ENCODE results near the gene ISCU. TPM values are rescaled to one million over a fixed set of nuclear protein-coding genes. Genes with fewer than 3 reads are reported as not detected.

Gene ISCU
- total and polyA plus RNA-seq, 2 donors (not counting 3 experiments of a cell fraction or from before 2014, with no cell fraction given) = 74.8 to 78.6 TPM

DNA sequence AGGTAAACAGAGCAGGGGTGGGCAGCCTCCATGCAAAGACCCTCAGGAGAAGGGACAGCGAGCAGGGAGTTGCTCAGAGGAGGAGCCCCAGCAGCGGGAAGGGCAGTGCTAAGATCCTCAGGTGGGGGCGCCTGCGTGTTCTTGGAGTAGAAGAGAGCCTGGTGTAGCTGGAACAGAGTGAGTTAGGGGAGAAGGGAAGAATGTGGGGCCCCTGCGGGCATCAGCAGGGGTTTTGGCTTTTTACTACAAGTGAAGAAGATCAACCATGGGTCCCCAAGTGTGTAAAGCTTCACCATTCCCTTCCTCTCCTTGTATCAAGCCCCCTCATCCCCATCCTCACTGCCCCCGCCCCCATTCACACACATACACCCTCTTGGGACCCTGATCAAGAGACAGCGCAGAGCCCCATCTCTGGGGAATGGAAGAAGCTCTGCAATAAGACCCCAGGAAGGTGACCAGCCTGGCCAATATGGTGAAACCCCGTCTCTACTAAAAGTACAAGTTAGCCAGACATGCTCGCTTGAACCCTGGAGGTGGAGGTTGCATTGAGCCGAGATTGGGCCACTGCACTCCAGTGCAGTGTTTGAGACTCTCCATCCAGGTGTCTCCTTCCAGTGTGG lies 45.7 kb downstream of the ISCU start:
- FAIRE-seq (no peak), DNase-seq (ENCODE audit: low read depth, low spot score) (no peak)
- H3K27me3 ChIP-seq (ENCODE audit: control insufficient read depth in 2 of 2, insufficient read depth in 2 of 2, low read length in 2 of 2) = no peaks in the 10 kb centered on the region
- no peaks in the 10 kb centered on the region for H3K36me3 ChIP-seq (ENCODE audit: control insufficient read depth in 2 of 2, extremely low read depth in 1 of 2, insufficient read depth in 2 of 2, low read length in 2 of 2)
- H3K9me3 ChIP-seq (replicated peaks; ENCODE audit: control insufficient read depth, insufficient read depth, low read length) = no peaks in the 10 kb centered on the region
- no peaks in the 10 kb centered on the region for H3K4me1 ChIP-seq (ENCODE audit: control insufficient read depth, extremely low read depth, insufficient read depth, low read length)
- H3K4me3 ChIP-seq (replicated peaks in 1 of 3; ENCODE audit: insufficient read depth in 1 of 3, low read depth in 1 of 3, low read length in 3 of 3) = no peak overlapping the region
- intact Hi-C loops (cut with micrococcal nuclease) (no loop called here), dilution Hi-C loops (cut with MboI; ENCODE audit: extremely low pct_ligation_motif_present, low sequenced_read_pairs) (no loop called here)
- no peak overlapping the region for H3K9ac ChIP-seq (replicated peaks; ENCODE audit: extremely low read depth, insufficient read depth, low read length)
- H3K27ac ChIP-seq (ENCODE audit: insufficient read depth, low read depth, low read length) = no peak overlapping the region
- POLR2A ChIA-PET = no interaction called here
- BruUV-seq (replicated peaks) = no TSS peak
- H2AFZ ChIP-seq (ENCODE audit: low read depth, low read length) = no peak overlapping the region
- no peaks in the 10 kb centered on the region for H3K9me1 ChIP-seq (replicated peaks; ENCODE audit: control insufficient read depth, extremely low read depth, insufficient read depth, low read length)
- no peaks in the 10 kb centered on the region for H3K79me2 ChIP-seq (ENCODE audit: control insufficient read depth, insufficient read depth, low read length)
- no peaks in the 10 kb centered on the region for H4K20me1 ChIP-seq (replicated peaks; ENCODE audit: control insufficient read depth, extremely low read depth, insufficient read depth, low read length)
- H3K4me2 ChIP-seq (ENCODE audit: insufficient read depth, low read length) = no peak overlapping the region
- no peak for TF ChIP-seq POLR2A (IDR thresholded peaks at IDR 0.05; ENCODE audit: low read depth, low read length)
- TF ChIP-seq, protein P1, sequence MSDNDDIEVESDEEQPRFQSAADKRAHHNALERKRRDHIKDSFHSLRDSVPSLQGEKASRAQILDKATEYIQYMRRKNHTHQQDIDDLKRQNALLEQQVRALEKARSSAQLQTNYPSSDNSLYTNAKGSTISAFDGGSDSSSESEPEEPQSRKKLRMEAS (IDR thresholded peaks at IDR 0.05; ENCODE audit: insufficient read depth, insufficient read length) = no peak
- TF ChIP-seq EZH2 (IDR thresholded peaks at IDR 0.05; ENCODE audit: borderline replicate concordance, low read depth, low read length, severe bottlenecking) = no peak
- no peak for TF ChIP-seq FOS (IDR thresholded peaks at IDR 0.05; ENCODE audit: borderline replicate concordance, insufficient read depth, low read length)
- no peak for TF ChIP-seq MYC (IDR thresholded peaks at IDR 0.05; ENCODE audit: low read depth, low read length)
- CTCF ChIA-PET = interaction anchor here (3.1 kb wide), 1 partner anchor 10 kb away, joined by 15 read pairs; no protein-coding TSS in a partner anchor

DNA sequence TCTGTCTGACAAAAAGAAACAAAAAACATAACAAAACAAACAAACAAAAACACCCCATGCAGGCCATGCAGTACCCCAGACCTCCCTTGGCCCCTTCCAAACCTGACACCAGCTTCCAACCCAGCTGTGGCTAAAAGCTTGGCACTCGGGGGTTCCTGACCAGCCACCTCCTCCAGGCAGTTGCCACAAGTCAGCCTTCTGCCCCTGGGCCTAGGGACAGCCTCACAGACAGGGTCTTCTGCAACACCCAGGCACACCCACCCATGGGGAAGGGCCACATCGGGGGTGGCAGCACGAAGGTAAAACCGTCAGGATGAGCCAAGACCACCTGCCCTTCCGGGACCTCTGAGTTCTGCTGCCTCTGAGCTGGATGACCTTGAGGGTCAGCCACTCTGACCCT lies 46.2 kb downstream of the ISCU start:
- FAIRE-seq (no peak), DNase-seq (ENCODE audit: low read depth, low spot score) (no peak)
- intact Hi-C loops (cut with micrococcal nuclease) (no loop called here), dilution Hi-C loops (cut with MboI; ENCODE audit: extremely low pct_ligation_motif_present, low sequenced_read_pairs) (no loop called here)
- H3K4me2 ChIP-seq (ENCODE audit: insufficient read depth, low read length) = no peak overlapping the region
- no peaks in the 10 kb centered on the region for H3K27me3 ChIP-seq (ENCODE audit: control insufficient read depth in 2 of 2, insufficient read depth in 2 of 2, low read length in 2 of 2)
- no peaks in the 10 kb centered on the region for H4K20me1 ChIP-seq (replicated peaks; ENCODE audit: control insufficient read depth, extremely low read depth, insufficient read depth, low read length)
- no peaks in the 10 kb centered on the region for H3K9me1 ChIP-seq (replicated peaks; ENCODE audit: control insufficient read depth, extremely low read depth, insufficient read depth, low read length)
- no peaks in the 10 kb centered on the region for H3K79me2 ChIP-seq (ENCODE audit: control insufficient read depth, insufficient read depth, low read length)
- no peaks in the 10 kb centered on the region for H3K9me3 ChIP-seq (replicated peaks; ENCODE audit: control insufficient read depth, insufficient read depth, low read length)
- BruUV-seq (replicated peaks) = no TSS peak
- TF ChIP-seq JUN (IDR thresholded peaks at IDR 0.05; ENCODE audit: borderline replicate concordance, insufficient read depth, insufficient read length, low read depth) = no peak
- TF ChIP-seq CTCF (IDR thresholded peaks at IDR 0.05; ENCODE audit: extremely low read depth in 1 of 2, insufficient read depth in 1 of 2, low read depth in 1 of 2, low read length in 2 of 2) = no peak
- no peak for TF ChIP-seq EZH2 (IDR thresholded peaks at IDR 0.05; ENCODE audit: borderline replicate concordance, low read depth, low read length, severe bottlenecking)
- no peak for TF ChIP-seq FOS (IDR thresholded peaks at IDR 0.05; ENCODE audit: borderline replicate concordance, insufficient read depth, low read length)
- no peak for TF ChIP-seq MYC (IDR thresholded peaks at IDR 0.05; ENCODE audit: low read depth, low read length)
- TF ChIP-seq, protein P1 (IDR thresholded peaks at IDR 0.05; ENCODE audit: insufficient read depth, insufficient read length) = no peak
- TF ChIP-seq POLR2AphosphoS5 (IDR thresholded peaks at IDR 0.05; ENCODE audit: insufficient read depth, low read depth, low read length) = no peak
- TF ChIP-seq POLR2A (IDR thresholded peaks at IDR 0.05; ENCODE audit: low read depth, low read length) = no peak
- POLR2A ChIA-PET = no interaction called here
- H2AFZ ChIP-seq (ENCODE audit: low read depth, low read length) = no peak overlapping the region
- CTCF ChIA-PET = interaction anchor here (3.1 kb wide), 1 partner anchor 10 kb away, joined by 15 read pairs; no protein-coding TSS in a partner anchor
- no peaks in the 10 kb centered on the region for H3K4me1 ChIP-seq (ENCODE audit: control insufficient read depth, extremely low read depth, insufficient read depth, low read length)
- H3K9ac ChIP-seq (replicated peaks; ENCODE audit: extremely low read depth, insufficient read depth, low read length) = no peak overlapping the region
- no peaks in the 10 kb centered on the region for H3K36me3 ChIP-seq (ENCODE audit: control insufficient read depth in 2 of 2, extremely low read depth in 1 of 2, insufficient read depth in 2 of 2, low read length in 2 of 2)
- H3K4me3 ChIP-seq (replicated peaks in 1 of 3; ENCODE audit: insufficient read depth in 1 of 3, low read depth in 1 of 3, low read length in 3 of 3) = no peak overlapping the region
- H3K27ac ChIP-seq (ENCODE audit: insufficient read depth, low read depth, low read length) = no peak overlapping the region
